HFF-Myc (cell line): ENCODE data around the gene RPL41.
A peak's percentile ranks its signal among the peaks of the same experiment; 100 is the strongest.

Experiments used
- DNase-seq: peaks from one replicate; pipeline ENCODE4 v3.0.0-alpha.2; 2011; ENCODE audit warnings: low read depth; ENCODE audit errors: extremely low read depth
- H3K4me3 ChIP-seq: replicated peaks from 2 replicates; pipeline ENCODE4 v1.5.1; 2011; ENCODE audit warnings: low read depth, mild to moderate bottlenecking, control low read depth, low read length
- TF ChIP-seq, protein P1 (sequence below): IDR thresholded peaks from 2 replicates; pipeline ENCODE4 v1.5.1; 2012; ENCODE audit warnings: mild to moderate bottlenecking, low read depth, low read length, control low read depth; ENCODE audit errors: missing control alignments

RPL41 gene

DNA sequence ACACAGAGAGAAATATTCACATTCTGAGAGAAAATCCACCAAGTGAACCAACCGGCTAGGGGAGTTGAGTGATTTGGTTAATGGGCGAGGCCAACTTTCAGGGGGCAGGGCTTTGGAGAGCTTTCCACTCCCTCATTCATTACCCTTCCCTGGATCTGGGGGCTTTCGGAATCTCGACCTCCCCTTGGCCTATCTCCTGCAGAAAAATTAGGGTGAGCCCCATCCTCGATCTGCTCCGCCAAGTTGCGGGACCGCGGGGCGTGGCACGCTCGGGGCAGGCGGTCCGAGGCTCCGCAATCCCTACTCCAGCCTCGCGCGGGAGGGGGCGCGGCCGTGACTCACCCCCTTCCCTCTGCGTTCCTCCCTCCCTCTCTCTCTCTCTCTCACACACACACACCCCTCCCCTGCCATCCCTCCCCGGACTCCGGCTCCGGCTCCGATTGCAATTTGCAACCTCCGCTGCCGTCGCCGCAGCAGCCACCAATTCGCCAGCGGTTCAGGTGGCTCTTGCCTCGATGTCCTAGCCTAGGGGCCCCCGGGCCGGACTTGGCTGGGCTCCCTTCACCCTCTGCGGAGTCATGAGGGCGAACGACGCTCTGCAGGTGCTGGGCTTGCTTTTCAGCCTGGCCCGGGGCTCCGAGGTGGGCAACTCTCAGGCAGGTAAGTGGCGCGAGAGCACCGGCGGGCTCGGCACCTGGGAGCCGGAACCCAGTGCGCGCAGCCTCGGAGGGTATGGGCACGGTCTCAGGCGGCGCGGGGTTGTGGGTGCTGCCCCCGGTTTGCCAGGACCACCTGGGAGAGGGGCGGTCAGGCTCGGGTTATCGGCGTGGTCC lies 36.5 kb upstream of the RPL41 start, which contains the start of gene ERBB3:
TSS of gene ERBB3 (plus strand) at position 443 of the 833 bp plus-strand sequence. CDS start at position 579, 136 bp downstream.
- TF ChIP-seq, protein P1, sequence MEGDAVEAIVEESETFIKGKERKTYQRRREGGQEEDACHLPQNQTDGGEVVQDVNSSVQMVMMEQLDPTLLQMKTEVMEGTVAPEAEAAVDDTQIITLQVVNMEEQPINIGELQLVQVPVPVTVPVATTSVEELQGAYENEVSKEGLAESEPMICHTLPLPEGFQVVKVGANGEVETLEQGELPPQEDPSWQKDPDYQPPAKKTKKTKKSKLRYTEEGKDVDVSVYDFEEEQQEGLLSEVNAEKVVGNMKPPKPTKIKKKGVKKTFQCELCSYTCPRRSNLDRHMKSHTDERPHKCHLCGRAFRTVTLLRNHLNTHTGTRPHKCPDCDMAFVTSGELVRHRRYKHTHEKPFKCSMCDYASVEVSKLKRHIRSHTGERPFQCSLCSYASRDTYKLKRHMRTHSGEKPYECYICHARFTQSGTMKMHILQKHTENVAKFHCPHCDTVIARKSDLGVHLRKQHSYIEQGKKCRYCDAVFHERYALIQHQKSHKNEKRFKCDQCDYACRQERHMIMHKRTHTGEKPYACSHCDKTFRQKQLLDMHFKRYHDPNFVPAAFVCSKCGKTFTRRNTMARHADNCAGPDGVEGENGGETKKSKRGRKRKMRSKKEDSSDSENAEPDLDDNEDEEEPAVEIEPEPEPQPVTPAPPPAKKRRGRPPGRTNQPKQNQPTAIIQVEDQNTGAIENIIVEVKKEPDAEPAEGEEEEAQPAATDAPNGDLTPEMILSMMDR, result no peak
- peak; percentile 38 for DNase-seq
- peak within 1 kb of the TSS; percentile 47 for H3K4me3 ChIP-seq

DNA sequence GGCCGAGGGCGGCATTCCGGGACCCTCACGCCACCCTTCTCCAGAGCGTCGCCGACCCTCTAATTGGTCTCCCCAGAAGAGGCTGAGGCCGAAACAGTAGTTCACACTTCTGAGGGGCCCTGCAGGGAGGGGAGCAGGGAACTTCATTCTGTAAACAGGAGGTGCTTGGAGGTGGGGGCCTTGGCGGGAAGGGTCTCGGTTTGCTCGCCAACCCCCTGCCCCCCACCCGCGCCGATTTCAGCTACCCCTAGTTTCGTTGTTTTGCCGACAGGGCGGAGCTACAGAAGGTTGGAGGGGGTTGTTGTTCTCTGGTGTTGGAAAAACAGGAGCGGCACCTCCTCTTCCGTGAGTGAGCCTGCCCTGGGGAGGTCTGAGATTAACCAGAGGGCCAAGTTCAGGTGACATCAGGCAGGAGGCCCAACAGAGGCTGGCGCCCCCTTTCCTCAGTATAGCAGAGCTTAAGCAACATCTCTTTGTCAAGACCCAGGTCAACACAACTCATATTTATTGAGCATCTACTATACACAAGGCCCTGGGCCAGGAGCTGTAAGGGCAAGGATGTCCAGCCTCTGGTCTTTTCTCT lies 35.8 kb upstream of the RPL41 start:
- DNase-seq, result no peak
- peak overlapping the region; percentile 47 for H3K4me3 ChIP-seq
- TF ChIP-seq, protein P1, result no peak

DNA sequence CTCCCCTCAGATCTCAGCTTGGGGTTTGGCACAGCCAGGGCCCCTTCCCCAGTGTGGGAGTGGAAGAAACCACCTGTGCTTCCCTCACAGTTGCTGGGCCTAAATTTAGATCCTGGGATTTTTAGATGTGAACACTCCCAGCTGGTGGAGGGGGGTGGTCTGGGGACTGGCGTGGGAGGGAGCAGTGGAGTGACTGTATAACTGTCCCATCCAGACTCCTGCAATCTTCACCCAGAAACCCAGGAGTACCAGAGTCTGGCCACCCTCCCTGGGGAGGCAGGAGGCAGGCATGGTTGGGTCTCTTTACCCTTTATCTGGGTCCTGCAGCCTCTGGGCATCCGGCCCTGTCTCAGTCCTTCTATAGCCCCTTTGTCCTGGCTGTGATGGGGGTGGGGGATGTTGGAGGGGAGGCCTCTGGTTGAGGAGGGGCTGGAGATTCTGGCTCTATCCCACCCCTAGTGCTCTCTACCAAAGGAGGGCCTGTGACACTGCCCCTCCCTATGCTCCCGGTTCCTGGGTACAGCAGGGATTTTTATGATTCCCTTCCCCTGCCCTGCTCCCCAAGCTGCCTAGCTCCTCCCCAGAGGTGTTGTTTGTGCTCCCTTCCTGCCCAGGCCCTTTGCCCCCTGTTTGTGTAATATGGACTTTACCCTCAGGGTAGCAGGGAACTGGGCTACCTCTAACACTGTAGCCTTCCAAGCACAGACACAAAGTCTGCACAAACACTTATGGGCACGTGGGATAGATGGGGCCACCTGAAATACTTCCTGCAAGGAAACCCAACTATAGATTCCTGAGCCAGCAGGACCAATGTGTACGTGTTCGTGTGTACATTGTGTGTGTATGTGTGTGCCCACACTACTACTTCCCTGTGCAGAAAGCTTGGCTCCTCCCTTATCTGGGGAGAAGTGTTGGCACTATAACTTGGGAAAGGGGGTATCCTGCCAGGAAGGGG lies 34.8 kb upstream of the RPL41 start:
- no peak for DNase-seq
- no peak overlapping the region for H3K4me3 ChIP-seq
- TF ChIP-seq, protein P1, result no peak

DNA sequence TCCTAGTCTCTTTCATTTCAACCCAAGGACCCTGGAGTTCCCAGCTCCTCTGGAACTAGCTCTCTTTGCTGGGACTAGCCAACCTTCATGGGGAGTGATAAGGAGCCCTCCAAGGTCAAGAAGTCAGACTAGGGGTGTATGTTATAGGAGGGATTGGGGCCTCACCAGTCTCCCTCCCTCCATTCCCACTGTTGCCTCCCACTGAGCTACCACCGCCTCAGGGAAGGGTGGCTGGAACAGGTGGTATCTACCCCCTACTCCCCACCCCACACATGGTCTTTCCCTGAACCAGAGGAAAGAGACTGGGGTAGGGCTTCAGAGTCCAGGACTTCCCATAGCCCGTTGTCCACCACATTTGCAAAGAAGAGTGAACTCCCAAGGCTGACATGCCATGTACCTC lies 34.1 kb upstream of the RPL41 start:
- no peak for DNase-seq
- no peak overlapping the region for H3K4me3 ChIP-seq
- TF ChIP-seq, protein P1, result no peak

DNA sequence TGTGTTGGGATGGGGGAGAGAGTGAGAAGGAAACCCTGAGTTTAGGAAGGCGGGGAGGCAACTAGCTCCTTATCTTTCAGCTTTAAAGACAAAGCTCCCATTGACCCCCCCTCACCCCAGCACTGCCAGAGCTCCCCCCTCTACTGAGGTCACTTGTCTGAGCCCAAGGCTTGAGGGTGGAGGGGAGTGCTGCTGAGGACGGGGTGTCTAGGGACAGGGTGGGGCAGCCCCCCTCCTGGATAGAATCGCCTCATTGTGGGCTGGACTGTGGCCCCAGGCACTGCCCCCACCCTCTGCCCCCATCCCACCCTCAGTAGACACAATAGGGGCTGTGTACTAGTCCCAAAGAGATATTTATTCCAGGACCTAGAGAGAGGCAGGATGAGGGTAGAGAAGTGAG lies 33.5 kb upstream of the RPL41 start:
- no peak overlapping the region for H3K4me3 ChIP-seq
- no peak for DNase-seq
- TF ChIP-seq, protein P1, result no peak

DNA sequence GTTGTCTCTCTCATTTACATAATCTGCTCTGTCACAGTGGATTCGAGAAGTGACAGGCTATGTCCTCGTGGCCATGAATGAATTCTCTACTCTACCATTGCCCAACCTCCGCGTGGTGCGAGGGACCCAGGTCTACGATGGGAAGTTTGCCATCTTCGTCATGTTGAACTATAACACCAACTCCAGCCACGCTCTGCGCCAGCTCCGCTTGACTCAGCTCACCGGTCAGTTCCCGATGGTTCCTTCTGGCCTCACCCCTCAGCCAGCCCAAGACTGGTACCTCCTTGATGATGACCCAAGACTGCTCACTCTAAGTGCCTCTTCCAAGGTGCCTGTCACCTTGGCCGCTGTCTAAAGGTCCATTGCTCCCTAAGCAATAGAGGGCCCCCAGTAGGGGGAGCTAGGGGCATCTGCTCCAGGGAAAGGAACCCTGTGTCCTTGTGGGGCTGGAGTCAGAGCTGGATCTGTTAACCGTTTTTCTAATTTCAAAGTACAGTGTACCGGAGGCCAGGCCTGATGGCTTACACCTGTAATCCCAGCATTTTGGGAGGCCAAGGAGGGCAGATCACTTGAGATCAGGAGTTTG lies 31.4 kb upstream of the RPL41 start:
- no peak for DNase-seq
- no peak overlapping the region for H3K4me3 ChIP-seq
- TF ChIP-seq, protein P1, result peak; percentile 59
